ENCODE results near the gene KRTAP10-12.

The KRTAP10-12 gene

DNA sequence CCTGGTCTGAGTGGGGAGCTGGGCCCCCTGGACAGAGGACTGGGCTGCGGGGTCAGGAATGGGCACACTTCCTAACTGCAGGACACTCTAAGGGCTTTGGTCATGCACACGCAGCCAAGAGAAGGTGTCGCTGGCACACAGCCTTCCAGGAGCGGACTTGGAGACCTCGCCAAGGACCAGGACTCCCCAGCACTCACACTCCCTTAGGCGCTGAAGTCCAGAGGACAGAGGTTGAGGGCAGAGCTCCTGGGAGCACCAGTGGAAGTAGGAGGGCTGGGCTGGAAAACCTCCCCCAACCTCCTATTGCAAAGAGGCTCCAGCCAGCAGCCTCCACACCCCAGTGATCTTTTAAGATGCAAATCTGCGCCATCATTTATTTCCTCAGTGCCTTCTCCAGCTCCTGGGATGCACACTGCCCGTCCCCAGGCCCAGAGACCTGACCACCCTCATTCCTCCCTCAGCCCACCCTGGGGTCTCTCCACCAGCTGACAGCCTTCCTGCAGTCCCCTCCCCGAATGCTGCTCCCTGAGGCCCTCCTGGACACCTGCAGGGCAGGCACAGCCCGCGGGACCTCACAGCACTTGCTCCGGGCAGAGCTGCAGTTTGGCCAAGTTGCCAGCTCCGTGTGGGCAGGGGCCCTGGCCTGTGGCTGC is 11.4 kb downstream of the KRTAP10-12 start:
- no peak for TF ChIP-seq REST (IDR thresholded peaks at IDR 0.05; ENCODE audit: low read depth)
- TF ChIP-seq EGR1 (IDR thresholded peaks at IDR 0.05), result no peak
- TF ChIP-seq CREB1 (IDR thresholded peaks at IDR 0.05; ENCODE audit: low read depth), result no peak
- no peak for TF ChIP-seq TCF12 (IDR thresholded peaks at IDR 0.05; ENCODE audit: low read depth)
- TF ChIP-seq TEAD4 (IDR thresholded peaks at IDR 0.05), result no peak
- TF ChIP-seq FOXM1 (IDR thresholded peaks at IDR 0.05; ENCODE audit: borderline replicate concordance, low read depth), result no peak
- no peak for TF ChIP-seq NFIC (IDR thresholded peaks at IDR 0.05)
- no peak for TF ChIP-seq CEBPB (IDR thresholded peaks at IDR 0.05)
- no peak for TF ChIP-seq YY1 (IDR thresholded peaks at IDR 0.05; ENCODE audit: low read depth)
- no peak for TF ChIP-seq TAF1 (IDR thresholded peaks at IDR 0.05; ENCODE audit: low read depth)
- TF ChIP-seq, protein P1, sequence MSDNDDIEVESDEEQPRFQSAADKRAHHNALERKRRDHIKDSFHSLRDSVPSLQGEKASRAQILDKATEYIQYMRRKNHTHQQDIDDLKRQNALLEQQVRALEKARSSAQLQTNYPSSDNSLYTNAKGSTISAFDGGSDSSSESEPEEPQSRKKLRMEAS (IDR thresholded peaks at IDR 0.05), result no peak
- no peak for TF ChIP-seq ZBTB7A (IDR thresholded peaks at IDR 0.05; ENCODE audit: low read depth)

DNA sequence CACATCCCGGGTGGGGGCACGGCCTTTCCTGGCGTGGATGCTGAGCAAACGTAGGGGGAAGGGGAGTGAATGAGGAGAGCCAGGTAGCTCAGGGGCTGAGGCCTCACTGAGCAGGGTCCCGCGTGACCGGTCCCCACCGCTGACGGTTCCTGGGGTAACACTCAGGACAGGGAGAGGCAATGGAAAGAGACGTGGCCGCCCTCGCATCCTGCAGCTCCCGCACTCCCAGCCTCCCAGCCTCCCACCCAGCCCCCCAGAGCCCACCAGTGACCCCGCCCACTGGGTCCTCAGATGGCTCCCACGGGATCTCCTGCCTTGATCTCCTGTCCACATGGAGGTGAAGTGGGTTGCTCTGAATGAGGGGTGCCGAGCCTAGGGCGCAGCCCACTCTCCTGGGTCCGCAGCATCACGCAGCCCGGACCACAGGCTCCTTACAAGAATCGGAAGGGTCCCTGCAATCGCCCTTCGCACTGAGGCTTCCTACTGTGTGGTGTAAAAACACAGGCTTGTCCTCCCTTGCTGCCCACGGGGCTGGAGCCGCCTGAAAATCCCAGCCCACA is 12.0 kb downstream of the KRTAP10-12 start:
- TF ChIP-seq, protein P1 (IDR thresholded peaks at IDR 0.05), result no peak
- TF ChIP-seq REST (IDR thresholded peaks at IDR 0.05; ENCODE audit: low read depth), result no peak
- no peak for TF ChIP-seq EP300 (IDR thresholded peaks at IDR 0.05; ENCODE audit: borderline replicate concordance)
- TF ChIP-seq TAF1 (IDR thresholded peaks at IDR 0.05; ENCODE audit: low read depth), result no peak
- no peak for TF ChIP-seq CEBPB (IDR thresholded peaks at IDR 0.05)
- TF ChIP-seq FOXM1 (IDR thresholded peaks at IDR 0.05; ENCODE audit: borderline replicate concordance, low read depth), result no peak

DNA sequence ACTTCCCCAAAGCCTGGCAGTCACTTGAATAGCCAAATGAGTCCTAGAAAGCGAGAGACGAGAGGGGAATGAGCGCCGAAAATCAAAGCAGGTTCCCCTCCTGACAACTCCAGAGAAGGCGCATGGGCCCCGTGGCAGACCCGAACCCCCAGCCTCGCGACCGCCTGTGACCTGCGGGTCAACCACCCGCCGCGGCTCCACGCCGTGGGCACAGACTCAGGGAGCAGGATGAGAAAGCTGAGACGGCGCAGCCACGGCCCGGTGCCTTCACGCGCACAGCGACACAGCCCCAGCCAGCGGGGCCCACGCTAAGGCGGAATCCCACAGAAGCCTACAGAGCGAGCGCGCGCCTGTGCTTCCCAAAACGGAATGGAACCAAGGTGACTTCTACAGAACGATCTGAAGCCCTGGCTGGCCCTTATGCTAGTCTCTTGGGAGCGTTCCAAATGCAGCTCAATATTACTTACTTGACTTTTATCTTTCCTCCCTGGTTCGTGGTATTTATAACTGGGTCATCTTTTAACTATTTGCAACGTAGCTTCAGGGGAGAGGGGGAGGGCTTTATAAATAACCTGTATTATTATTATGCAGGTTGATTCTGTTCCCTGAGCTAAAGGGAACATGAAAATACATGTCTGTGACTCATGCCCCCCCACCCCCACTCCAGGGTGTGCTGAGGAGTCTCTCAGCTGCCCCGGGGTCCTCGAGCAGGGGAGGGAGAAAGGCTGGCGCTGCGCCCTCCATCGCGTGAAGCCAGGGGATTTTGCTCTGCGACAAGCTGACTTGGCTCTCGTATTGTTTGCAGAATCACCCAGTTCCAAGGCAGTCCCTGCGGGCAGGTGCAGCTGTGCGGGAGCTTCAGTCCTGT is 12.7 kb downstream of the KRTAP10-12 start:
- TF ChIP-seq RAD21 (IDR thresholded peaks at IDR 0.05; ENCODE audit: low read depth), result no peak
- TF ChIP-seq CEBPB (IDR thresholded peaks at IDR 0.05), result no peak
- TF ChIP-seq FOXM1 (IDR thresholded peaks at IDR 0.05; ENCODE audit: borderline replicate concordance, low read depth), result no peak
- no peak for TF ChIP-seq REST (IDR thresholded peaks at IDR 0.05; ENCODE audit: low read depth)
- TF ChIP-seq TCF12 (IDR thresholded peaks at IDR 0.05; ENCODE audit: low read depth), result no peak
- no peak for TF ChIP-seq EP300 (IDR thresholded peaks at IDR 0.05; ENCODE audit: borderline replicate concordance)

DNA sequence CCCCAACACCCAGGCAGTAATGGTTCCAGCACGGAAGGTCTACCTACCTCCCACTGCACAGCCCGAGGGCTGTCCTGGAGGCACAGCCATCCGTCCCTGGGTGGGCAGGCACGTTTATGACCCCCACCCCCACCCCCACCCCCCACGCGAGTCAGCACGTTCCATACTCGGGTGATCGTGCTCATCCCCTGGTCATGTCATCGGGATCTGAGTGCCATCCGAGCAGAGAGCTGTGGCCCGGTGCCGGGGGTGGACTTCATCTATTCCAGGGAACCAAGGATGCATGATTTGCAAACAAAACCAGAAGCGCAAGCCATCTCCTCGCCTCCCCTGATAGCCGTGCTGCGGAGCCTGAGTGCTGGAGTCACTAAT is 13.3 kb downstream of the KRTAP10-12 start:
- TF ChIP-seq FOXM1 (IDR thresholded peaks at IDR 0.05; ENCODE audit: borderline replicate concordance, low read depth), result no peak
- no peak for TF ChIP-seq ZBTB7A (IDR thresholded peaks at IDR 0.05; ENCODE audit: low read depth)
- TF ChIP-seq, protein P2, sequence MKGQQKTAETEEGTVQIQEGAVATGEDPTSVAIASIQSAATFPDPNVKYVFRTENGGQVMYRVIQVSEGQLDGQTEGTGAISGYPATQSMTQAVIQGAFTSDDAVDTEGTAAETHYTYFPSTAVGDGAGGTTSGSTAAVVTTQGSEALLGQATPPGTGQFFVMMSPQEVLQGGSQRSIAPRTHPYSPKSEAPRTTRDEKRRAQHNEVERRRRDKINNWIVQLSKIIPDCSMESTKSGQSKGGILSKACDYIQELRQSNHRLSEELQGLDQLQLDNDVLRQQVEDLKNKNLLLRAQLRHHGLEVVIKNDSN (IDR thresholded peaks at IDR 0.05), result no peak
- no peak for TF ChIP-seq REST (IDR thresholded peaks at IDR 0.05; ENCODE audit: low read depth)
- no peak for TF ChIP-seq TAF1 (IDR thresholded peaks at IDR 0.05; ENCODE audit: low read depth)
- TF ChIP-seq TEAD4 (IDR thresholded peaks at IDR 0.05), result no peak
- no peak for TF ChIP-seq CEBPB (IDR thresholded peaks at IDR 0.05)
- no peak for TF ChIP-seq EP300 (IDR thresholded peaks at IDR 0.05; ENCODE audit: borderline replicate concordance)
- no peak for TF ChIP-seq EGR1 (IDR thresholded peaks at IDR 0.05)
- no peak for TF ChIP-seq RAD21 (IDR thresholded peaks at IDR 0.05; ENCODE audit: low read depth)
- TF ChIP-seq, protein P1 (IDR thresholded peaks at IDR 0.05), result no peak
- TF ChIP-seq TCF12 (IDR thresholded peaks at IDR 0.05; ENCODE audit: low read depth), result no peak
- no peak for TF ChIP-seq NFIC (IDR thresholded peaks at IDR 0.05)
- TF ChIP-seq YY1 (IDR thresholded peaks at IDR 0.05; ENCODE audit: low read depth), result no peak
- TF ChIP-seq CREB1 (IDR thresholded peaks at IDR 0.05; ENCODE audit: low read depth), result no peak

Measured in Ishikawa (cell line).